Stimulated activated CD4-positive, alpha-beta T cell treated with anti-CD3 and anti-CD28 coated beads, Interleukin-12 subunit alpha, Interleukin-12 subunit beta, amount 100 ng/mL, for 4 hours (primary cell): ENCODE measurements around the gene CD276.
"Not testable (repeated sequence)": the region's sequence is repeated elsewhere in the genome, so short reads cannot be mapped to it uniquely, and the experiment has no call there.

Experiments used
- DNase-seq: peaks from one replicate; pipeline ENCODE4 v3.0.0-alpha.2; 2020

CD276 gene

DNA sequence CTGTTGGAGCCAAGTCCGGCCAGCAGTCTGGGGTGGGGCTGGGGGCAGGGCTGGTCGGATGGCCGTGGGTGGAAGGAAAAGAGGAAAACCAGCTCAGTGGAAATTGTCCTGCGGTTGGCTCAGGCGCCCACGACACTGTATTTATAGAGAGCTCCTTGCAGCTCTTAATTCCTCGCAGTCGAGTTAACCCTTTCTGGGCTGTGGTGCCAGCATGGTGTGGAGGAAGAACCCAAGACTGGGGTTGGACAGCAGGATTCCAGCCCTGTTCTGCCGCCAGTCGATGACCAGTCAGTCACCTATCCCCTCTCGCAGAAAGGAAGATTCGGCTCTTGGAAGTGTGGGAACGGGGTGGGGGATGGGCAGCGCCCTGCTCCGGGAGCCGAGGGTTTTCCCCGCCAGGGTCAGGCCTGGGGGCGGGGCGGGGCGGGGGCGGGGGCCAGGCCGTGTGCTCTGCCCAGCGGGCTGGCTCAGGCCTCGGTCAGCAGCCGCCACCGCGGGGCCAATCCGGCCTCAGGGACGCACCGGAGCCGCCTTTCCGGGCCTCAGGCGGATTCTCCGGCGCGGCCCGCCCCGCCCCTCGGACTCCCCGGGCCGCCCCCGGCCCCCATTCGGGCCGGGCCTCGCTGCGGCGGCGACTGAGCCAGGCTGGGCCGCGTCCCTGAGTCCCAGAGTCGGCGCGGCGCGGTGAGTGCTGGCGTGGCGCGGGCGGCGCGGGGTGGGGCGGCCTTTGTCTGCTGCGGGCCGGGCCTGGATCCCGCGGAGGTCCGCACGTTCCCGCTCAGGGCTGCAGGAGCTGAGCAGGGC, at the start of gene CD276:
Gene CD276 (plus strand): TSS at position 607 of the 804 bp plus-strand sequence. CDS start 15,257 bp downstream, outside the sequence.
- DNase-seq = no peak

DNA sequence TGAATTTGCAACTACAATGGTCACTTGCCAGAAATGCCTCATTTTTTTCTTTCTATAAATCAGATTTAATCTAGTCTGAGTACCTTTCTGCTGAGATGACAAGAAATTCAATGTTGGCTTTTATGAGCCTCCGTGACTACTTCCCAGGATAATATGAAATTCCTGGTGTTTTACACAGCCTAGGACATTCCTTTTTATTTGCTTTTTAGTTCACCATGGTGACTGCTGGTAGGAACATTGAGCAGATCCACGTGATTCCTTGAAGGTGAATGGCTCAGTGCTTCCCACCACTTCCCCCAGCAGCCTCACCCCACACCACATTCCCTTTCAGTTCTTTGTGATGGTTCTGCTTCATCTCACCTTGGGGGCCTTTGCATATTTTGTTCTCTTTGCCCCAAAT, 46.7 kb upstream of the CD276 start:
- no peak for DNase-seq

DNA sequence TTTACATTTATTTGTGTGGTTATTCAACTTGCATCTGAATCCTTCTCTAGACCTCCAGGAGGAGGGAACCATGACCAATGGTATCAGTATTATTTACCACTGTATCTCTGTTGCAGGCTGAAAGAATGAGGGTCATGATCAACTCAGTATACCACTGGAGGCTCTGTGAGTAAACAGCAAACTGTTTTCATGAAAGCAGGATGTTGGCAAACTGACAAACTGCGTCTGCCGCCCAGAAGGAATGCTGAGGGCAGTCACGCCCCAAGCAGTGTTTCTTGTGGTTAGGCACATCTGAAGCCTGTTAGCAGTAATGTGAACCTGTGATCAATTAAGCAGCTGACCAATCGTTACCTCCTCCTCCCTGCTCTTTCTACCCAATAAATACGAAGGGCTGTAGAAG, 44.7 kb upstream of the CD276 start:
- not testable (repeated sequence) for DNase-seq

DNA sequence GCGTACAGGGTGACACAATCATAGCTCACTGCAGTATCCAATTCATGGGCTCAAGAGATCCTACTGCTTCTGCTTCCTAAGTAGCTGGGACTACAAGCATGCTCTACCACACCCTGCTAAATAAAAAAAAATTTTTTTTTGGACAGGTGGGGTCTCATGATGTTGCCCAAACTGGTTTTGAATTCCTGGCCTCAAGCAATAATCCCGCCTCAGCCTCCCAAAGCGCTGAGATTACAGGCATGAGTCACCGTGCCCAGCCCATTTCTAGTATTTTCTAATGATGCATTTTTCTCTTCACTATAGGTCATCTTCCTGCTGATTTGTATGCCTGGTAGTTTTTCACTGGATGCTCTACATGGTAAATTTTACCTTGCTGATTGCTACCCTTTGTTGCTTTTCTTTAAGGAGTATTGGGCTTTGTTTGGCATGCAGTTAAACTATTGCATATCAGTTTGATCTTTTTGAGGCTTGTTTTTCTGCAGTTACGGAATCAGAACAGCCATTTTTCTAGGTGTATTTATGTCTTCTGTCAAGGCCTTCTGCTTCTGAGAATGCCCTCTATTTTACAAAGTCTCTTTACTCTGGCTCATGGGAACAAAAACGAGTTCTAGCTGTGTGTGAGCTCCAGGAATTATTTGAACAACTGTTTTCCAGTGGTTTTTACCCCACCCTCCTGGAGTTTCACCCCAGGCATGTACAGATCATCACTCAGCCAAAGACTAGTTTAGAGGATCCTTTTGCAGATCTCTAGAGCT, 36.7 kb upstream of the CD276 start:
- DNase-seq = no peak

DNA sequence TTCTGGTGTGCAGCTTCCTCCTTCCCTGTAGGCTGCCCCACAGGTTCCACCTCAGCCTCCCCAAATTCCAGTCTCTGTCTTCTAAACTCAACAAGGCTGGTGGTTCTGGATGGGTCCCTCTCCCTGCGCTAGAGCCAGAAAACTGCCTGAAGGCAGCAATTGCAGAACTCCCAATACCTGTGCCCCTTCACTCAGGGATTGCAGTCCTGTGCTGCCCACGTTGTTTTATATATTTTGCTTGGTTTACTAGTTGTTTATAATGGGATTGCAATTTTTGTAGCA, 36.2 kb upstream of the CD276 start:
- DNase-seq = no peak

DNA sequence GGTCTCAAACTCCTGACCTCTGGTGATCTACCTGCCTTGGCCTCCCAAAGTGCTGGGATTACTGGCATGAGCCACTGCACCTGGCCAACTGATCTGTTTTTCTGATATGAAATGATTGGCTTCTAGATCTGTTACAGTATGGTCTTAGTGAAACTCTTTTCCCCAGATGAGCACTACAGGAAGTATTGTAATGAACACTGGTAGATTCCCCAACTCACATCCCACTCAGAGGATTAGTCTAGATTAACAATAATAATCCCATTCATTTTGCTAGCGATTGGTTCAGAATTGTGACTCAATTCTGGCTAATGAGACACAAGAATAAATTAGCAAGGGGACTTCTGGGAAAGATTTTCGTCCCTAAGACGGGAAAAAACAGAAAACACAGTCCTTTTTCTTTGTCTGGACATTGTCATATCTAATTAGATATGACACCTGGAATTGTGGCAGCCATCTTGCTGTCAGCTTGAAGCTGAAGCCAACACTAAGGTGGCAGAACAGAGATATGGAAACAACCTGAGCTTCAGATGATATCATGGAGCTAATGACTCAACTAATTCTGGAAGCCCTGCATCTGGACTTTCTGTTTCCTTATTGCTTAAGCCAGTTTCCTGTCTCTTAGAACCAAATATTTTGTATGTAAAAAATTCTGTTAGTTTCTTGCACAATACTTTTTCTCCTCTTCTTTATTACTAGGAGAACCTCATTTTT, 33.6 kb upstream of the CD276 start:
- DNase-seq = no peak

DNA sequence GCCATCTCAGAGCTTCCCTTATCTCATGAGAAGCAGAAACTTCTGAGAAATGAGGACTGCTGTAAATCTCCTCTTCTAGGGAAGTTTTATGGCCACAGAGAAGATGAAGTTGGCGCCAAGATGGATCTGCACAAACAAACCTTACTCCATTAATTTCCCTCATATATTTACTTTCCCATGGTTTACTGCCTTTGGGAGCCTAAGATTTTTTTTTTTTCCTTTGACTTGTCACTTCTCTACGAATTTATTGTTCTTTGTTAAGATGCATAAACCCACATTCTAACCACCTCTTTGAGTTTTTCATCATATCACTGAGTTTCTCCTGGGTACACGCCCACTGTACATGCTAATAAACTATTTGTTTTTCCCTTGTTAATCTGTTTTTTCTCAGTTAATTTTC, 29.5 kb upstream of the CD276 start:
- DNase-seq = no peak

DNA sequence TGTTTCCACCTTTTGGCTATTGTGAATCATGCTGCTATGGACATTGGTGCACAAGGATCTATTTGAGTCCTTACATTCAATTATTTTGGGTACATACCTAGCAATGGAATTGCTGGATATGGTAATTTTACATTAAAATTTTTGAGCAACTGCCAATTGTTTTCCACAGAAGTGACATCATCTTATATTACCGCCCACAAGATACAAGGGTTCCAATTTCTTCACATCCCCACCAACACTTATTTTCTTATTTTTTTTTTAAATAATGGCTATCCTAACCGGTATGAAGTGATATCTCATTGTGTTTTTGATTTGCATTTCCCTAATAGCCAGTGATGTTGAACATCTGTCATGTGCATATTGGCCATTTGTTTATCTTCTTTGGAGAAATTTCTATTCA, 28.5 kb upstream of the CD276 start:
- DNase-seq = no peak

DNA sequence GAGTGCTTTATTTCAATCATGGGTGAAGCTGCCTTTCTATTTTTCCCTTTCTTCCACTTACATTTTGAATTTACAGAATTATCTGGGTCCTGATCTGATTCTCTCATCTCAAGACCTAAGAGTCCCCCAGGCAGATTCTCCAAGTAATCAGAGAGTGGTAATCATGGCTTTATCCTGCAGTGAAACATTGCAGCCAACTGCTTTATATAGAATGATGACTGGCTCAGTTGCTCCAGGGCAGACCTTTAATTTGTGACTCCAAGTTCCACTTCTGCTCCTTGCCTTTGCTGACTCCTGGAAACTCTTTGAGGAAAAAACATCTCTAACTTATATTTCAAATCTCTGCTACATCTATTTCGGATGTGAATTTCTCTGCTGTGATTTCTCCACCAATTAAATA, 25.5 kb upstream of the CD276 start:
- no peak for DNase-seq

DNA sequence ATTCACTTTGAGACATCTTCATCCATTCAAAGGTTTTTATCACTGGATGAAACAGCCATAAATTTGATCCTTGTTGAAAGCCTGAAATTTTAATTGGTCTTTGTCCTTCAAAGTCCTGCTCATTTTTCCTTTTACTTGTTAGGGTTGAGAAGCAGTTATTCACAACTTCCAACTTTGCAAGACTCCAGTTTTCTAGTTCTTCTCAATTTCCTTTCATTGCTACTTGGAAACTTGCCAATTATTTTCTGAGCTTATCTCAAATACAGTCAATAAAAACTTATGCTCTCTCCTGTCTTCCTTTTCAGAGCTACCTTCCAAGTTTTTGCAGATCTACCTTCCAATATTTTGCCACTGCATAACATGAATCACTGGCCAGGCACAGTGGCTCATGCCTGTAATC, 23.7 kb upstream of the CD276 start:
- DNase-seq = no peak

DNA sequence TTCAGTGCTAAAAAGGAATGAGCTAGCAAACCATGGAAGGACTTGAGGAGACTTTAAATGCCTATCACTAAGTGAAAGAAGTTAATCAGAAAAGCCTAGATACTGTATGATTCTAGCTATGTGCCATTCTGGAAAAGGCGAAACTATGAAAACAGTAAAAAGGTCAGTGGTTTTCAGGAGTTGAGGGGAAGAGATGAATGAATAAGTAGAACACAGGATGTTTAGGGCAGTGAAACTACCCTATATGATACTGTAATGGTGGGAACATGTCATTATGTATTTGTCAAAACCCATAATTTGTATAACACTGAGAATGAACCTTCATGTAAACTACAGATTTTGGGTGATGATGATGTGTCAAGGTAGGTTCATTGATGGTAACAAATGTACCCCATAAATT, 9.6 kb upstream of the CD276 start:
- no peak for DNase-seq

DNA sequence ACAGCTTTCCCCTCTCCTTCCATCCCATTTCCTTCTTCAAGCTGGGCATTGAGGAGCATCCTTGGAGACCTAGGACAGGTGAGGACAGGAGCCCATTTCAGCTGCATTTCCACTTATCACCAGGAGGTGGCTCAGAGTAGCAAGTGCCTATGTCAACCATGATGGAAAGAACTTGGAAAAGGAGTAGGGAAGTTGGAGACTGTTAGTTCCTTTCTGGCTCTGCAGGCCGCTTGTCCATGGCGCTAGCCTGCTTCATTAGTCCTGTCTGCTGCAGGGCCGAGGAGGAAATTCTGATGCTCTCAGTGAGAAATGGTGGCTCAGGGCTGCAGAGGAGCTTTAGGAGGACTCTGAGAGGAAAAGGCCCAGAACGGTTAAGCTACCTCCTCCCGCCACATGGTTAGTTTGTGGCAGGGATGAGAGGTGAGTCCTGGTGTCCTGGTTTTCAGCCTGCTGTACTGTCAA, 7.0 kb upstream of the CD276 start:
- peak; percentile 41 for DNase-seq

DNA sequence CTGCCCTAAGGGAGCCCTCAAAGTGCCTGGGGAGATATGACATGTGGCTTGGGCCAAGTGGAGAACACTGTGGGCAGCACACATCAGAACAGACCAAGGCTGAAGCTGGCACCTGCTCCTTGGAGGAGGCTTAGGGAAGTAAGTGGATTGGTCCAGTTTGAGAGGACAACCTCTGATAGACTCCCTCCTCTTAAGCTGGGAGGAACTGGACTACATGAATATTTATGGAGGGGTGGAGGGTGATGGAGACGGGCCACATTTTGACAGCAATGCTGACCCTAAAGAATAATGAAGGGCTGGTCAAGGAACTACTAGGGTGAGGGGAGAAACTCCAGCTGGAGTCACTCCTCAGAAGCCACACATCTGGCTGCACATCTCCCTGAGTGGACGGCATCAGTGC, 6.5 kb upstream of the CD276 start:
- DNase-seq = no peak

DNA sequence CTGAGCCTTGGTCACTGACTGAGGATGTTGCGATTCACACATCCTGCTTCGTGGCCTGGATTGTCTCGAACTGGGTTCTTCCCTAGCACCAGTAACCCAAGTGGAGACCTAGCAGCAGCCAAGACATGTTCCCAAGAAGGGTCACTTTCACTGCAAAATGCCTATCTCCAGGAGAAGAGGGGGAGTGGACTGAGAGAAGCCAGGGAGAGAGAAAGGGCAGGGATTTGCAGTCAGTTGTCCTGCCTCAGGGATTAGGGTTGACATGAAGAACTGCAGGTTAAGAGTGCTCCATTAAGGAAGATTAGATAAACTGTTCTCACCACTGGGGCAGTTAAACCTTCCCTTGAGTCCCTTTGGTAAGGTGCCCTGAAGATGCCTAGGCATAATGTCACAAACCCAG, 5.7 kb upstream of the CD276 start:
- no peak for DNase-seq

DNA sequence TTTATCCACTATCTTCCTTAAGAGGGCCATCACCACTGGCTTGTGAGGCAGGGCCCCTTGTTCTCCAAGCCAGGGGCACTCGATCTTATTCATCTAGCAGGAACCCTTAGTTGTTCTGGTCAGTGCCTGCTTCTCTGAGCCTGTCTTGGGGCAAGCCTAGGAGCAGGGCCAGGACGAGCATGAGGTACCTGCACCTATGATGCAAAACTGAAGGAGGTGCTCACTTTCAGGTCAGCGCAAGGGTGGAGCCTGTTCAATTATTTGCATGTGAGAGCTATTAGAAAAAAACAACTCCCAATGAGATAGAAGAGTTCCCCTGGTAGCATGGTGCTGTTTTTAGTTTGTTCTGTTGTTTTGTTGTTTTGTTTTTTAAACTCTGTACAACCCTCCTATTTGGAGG, 5.0 kb upstream of the CD276 start:
- DNase-seq = no peak

DNA sequence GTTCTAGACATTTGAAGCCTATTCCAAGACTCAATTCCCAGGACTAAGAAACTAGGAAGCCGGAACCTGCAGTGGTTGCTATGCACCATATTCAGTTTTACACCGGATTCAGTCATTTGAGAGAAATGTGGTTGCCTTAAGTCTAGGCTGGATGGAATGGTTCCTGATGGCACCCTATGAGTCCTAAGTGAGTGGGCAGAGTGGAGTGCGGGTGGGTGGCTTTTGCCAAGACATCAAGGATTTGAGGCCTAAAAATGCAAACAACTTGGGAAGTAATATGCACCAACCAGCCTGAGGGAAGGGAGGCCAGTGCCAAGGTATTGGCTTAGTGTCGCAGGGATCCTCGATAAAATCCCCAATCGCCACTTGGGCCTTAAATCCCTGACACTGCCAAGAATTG, 4.2 kb upstream of the CD276 start:
- no peak for DNase-seq

DNA sequence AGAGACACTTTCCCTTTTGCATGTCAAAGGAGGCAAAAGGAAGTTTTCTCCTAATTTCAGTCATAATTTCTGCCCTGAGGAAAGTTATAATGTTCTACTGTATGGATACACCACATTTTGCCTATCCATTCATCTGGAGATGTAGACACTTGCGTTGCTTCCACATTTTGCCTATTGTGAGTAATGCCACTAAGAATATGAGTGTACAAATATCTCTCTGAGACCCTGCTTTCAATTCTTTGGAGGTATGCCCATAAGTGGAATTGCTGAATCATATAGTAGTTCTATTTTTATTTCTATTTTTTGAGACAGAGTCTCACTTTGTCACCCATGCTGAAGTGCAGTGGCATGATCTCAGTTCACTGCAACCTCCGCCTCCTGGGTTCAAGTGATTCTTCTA, 3.6 kb upstream of the CD276 start:
- no peak for DNase-seq

DNA sequence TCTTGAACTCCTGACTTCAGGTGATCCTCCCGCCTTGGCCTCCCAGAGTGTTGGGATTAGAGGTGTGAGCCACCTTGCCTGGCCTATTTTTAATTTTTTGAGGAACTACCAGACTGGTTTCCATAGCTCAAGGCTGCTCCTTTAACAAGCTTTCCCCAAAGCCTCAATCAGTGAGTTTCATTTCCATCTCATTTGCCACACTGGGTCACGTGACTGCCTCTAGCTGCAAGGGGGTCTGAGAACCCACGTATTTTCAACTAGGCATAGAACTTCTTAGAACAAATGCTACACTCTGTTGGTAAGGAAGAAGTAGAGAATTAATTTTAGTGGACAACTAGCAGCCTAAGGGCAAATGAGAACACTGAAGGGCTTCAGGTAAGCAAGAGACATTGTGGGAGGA, 3.1 kb upstream of the CD276 start:
- DNase-seq = no peak

DNA sequence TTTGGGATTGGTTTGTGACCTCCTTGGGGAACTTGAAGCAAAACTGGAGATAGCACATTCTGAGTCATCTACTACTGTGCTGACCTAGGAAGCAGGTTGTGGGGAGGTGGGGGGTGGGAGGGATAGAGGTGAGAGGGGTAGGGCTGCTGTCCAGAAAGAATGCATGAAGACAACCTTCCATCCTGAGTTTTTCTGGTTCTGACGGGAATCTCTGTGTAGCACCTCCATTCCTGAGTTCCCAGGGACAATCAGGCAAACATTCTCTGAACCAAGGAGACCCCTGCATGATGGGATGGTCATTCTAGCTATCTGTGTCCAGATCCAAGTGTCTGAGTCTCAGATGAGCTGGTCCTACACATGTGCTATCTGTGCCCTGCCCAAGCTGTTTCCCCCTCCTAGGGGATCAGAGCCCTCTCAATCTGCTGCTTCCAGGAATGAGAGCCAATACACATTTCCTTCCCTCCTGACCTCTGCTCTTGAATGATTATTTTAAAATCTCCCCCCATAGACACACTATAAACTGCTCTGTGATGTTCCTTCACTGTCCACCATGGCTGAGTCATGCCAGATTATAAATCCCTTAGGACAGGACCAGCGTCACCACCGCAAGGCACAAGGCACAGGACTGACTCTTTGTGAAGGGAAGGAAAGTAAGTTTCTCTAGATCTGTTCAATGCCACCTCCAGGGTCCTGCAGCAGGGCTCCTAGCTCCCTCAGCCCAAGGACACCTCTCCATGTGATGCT, 2.2 kb upstream of the CD276 start:
- DNase-seq = no peak

DNA sequence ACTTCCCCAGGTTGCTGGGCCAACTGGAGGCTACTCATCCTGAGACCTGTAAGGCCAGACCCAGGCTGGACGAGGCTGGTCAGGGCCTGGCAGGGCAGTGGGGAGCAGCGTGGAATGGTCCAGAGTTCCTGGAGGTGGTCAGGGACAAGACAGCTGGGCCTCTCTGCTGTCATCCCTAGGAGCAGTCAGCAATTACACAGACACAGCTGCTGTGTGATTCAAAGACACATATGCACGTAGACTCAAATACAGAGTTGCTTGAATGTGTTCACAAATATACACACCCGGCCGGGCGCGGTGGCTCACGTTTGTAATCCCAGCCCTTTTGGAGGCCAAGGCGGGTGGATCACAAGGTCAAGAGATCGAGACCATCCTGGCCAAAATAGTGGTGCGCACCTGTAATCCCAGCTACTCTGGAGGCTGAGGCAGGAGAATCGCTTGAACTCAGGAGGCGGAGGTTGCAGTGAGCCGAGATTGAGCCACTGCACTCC, 1.5 kb upstream of the CD276 start:
- DNase-seq = no peak

DNA sequence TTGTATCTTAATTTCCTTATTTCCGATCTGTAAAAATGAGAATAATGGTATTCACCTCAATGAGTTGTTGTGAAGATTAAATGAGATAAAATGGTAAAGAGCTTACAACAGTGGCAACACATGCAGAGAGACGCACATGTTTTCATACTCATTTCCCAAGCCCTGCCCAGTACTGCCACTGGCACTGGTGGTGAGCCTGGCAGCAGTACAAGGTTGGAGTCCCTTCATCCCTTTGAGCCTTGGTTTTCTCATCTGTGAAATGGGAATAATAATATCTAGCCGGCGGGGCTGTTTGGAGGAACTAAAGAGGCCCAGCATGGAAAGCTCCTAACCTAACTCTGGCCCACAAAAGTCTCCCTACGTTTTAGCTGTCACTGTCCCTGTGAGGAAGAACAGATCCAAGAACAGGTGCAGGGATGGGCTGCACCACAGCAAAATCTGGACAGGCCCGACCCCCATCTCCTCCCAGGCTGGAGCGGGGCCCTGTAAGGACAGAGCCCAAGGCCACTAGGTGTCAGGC, 866 bp upstream of the CD276 start:
- no peak for DNase-seq

DNA sequence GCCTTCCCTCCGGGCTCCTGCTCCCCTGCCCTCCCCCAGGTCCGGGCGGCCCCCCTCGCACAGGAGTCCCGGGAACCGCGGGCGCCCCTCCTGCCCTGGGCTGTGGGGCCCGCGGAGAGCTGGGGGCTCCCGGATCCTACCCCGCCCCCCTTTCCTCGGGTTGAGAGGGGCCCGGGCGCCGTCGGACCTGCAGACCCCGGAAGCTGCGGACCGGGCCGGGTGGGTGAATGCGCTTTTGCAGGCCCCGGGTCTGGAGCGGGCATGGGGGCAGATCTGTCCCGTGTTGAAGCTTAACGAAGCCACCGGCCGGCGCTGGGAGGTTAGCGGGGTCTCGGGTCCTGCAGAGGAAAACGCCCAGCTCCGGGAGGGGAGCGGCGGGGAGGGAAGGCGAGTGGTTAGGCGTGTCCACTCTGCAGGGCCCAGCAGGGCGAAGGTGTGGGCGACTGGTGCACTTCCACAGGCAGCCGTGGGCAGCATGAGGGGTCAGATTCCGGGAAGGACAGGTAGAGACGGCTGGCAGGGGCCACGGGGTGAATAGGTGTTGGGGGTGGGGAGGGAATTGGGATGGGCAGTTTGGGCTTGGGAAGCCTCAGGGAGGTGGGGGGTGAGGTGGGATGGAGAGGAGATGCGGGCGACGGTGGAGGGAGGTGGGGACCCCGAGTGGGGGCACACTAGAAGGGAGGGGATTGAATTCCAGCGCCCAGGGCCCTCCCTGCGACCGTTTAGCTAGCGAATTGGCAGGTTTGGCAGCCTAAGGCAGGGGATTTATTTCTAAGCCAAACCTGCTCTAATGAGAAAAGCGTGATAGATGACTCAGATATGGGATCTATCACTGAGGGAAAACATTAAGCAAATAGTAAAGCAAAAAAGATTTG, 635 bp downstream of the CD276 start:
- DNase-seq = no peak
